Suprapubic skin (tissue), 3 donors: ENCODE data around the gene PREPL.

Experiments used
- EP300 ChIP-seq: sonication (generic); formaldehyde crosslinking; IDR thresholded peaks from one replicate; pipeline ENCODE4 v1.6.1; 2017; ENCODE audit warnings: antibody characterized with exemption
- POLR2A ChIP-seq, 2 donors: fragments of 450-650 bp; IDR thresholded peaks; one replicate each; pipeline ENCODE4 v1.6.1; 2017; ENCODE audit warnings: antibody characterized with exemption in 2 of 2, mild to moderate bottlenecking in 2 of 2, moderate library complexity in 2 of 2
- TF ChIP-seq, protein P1 (sequence below), 2 donors: fragments of 200-600 bp in 1 of 2; fragments of 450-650 bp in 1 of 2; sonication (generic) in 1 of 2; IDR thresholded peaks; one replicate each; pipeline ENCODE4 v1.5.1; 2016 to 2019; ENCODE audit warnings: antibody characterized with exemption in 2 of 2, mild to moderate bottlenecking in 1 of 2, moderate library complexity in 1 of 2

DNA sequence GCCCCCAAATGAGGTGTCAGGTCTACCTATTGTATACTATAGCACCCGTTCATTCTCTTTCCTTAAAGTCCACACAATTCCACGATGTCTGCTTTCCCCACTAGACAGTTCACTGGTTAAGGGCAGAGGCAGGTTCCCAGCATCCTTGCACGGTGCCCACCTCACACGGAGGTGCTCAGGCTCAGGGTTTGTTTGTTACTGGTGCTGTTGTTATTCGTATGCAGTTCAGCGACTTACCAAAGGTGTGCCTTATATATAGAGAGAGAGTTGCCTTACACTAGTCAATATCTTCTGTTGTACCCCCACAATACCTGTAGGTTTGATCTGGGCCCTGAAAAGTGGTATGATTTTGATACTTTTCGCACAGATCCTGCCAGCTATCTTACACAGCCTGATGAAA lies 55.4 kb downstream of the PREPL start:
- TF ChIP-seq POLR2A (IDR thresholded peaks at IDR 0.05), result no peak
- no peak for TF ChIP-seq EP300
- TF ChIP-seq, protein P1, sequence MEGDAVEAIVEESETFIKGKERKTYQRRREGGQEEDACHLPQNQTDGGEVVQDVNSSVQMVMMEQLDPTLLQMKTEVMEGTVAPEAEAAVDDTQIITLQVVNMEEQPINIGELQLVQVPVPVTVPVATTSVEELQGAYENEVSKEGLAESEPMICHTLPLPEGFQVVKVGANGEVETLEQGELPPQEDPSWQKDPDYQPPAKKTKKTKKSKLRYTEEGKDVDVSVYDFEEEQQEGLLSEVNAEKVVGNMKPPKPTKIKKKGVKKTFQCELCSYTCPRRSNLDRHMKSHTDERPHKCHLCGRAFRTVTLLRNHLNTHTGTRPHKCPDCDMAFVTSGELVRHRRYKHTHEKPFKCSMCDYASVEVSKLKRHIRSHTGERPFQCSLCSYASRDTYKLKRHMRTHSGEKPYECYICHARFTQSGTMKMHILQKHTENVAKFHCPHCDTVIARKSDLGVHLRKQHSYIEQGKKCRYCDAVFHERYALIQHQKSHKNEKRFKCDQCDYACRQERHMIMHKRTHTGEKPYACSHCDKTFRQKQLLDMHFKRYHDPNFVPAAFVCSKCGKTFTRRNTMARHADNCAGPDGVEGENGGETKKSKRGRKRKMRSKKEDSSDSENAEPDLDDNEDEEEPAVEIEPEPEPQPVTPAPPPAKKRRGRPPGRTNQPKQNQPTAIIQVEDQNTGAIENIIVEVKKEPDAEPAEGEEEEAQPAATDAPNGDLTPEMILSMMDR (IDR thresholded peaks at IDR 0.05), result no peak
